ENCODE results near the gene RBFOX1.

The RBFOX1 gene

DNA sequence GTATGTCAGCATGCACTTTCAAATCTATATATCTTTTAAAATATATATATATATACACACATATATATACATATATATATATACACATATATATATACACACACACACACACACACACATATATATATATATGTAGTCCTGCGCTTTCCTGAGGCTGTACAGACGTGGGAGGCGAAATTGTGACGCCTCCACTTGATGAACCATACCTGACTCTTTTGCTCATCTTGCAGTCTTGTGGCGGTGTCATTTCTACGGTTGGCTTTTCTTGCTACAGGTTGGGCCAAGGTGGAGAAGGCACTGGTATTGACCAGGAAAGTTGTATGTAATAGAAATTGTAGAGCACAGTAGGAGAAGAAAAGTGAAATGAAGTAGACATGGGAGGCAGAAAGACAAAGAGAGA, 88.2 kb downstream of the RBFOX1 start:
- no peak for DNase-seq (ENCODE audit: low read depth)

DNA sequence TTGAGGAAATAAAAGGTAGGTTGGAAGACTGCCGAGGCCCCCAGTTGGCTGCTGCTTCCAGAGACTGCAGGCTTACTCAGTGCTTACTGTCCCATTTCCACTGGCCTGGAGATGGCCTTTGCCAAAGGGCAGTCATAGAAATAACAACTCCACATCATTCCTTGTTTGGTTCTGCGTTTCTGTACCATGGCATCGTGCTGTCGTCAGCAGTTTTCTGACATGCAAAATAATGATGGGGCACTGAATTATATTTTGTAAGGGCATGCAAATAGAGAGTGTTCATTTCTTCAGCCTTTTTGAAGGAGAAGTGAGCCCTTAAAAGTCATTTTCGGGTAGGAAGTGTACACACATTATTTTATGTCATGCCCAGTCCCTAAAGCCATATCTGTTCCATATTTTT, 88.9 kb downstream of the RBFOX1 start:
- no peak for DNase-seq (ENCODE audit: low read depth)

DNA sequence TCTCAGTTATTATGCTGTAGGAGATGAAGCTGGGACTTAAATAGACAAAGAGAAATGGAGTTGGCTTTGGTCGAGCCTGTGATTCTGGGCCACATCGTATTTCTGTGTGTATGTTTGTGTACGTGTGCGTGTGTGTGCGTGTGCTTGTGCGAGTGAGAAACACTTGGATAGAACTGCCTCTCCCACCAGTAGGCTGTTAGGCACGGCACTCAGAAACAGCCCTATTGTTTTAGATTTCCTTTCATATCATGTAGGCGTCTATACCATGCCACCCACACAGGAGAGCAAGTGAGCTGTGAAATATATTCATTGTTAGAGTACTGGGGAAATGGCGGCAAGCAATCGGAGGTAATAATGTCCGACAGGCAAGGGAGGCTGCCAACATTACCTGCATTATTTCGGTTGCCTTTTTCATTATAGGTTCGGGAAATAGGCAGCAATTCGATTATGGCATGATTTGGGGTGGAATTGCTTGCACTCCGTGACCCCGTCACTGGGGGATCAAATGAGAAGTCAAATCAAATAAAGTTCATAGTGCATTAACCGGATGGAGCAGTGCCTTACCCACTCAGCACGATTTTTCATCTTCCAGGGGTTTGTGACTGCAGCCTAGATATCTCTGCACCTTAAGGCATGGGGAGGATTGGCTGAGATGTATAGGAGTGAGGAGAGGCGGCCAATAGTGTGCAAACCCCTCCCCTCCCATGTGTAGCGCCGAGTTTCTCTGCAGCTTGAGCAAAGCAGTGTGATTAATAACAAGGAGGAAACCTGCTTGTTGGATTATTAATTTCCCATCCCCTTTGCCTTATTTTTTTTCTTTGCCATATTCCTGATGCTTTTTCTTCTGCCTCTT, 89.6 kb downstream of the RBFOX1 start:
- no peak for DNase-seq (ENCODE audit: low read depth)

DNA sequence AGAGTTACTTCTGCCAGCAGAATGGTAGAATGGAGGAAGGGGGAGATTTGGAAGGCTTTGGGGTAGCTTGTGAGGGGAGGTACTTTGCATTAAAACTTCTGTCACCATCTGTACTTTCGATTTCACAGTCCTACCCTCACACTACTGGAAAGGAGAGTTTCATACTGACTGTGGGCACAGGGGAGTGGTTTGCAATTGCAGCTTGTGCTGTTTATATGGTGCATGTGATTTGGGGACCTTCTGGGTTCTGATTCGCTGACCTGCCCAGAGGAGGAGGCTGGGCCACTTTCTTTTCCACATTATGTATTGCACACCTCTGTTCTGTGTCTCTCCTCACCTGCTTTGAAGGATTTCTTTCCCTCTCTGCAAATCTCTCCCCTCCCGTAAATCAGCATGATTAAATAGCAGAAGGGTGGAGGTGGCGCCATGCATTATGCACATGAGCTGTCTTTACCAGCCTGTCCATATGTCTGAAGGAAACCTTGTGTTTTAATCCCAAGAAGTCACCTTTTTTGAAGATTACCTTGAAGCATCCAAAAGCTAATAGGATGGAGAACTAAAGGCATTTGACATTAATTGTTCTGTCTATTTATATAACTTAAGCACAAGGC, 90.9 kb downstream of the RBFOX1 start:
- no peak for DNase-seq (ENCODE audit: low read depth)

DNA sequence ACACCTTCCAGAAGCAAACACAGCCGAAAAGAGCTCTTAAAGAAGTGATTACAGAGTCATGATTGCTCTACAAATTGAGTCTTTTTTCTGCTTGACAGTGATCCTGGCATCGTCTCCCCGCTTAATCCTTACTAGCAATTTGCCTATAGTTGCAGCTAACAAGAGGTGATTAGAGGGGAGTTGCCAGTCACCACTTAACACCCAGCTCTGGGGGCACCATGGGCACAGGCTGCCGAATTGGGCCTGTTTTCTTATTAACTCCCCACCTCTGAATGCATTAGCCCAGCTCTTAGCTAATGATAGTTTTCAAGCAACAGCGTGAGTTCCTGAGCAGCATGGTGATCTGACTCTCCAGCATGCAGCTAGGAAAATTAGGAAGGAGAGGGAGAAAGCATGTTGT, 93.5 kb downstream of the RBFOX1 start:
- DNase-seq (ENCODE audit: low read depth) = no peak

DNA sequence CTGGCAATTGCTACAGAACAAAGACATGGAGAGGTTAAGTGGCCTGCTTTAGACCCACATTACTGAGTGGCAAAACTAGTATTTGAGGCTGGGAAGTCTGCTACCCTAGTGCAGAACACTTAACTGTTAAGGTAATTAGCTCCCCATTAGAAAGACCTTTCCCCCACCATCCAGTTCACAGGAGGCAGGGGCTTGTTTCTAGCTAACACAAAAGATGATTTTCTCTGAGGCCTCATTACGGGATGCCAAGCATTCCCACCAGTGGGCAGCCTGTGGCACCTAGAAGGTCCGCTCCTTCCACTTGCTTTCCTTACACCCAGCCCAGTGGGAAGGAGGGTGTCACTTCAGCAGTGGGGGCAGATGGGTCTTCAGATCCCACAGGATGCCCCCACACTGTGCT, 99.1 kb downstream of the RBFOX1 start:
- DNase-seq (ENCODE audit: low read depth) = no peak

DNA sequence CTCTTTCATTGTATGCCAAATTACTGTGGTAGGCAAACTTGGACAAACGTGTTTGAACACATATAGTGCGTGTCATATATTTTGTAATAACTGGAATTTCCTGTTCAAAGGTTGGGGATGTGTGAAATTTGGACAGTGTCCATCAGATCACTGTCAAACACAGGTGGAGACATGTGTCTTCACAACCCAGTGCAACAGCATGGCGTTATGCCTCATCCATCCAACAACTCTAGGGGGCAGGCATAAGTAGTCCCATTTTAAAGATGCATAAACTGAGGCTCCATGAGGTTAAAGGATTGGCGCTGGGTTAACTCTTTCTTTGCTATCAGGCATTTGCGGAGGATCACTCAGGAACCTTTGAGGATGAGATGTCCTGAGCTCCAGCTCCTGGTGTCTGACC, 103.7 kb downstream of the RBFOX1 start:
- no peak for DNase-seq (ENCODE audit: low read depth)

DNA sequence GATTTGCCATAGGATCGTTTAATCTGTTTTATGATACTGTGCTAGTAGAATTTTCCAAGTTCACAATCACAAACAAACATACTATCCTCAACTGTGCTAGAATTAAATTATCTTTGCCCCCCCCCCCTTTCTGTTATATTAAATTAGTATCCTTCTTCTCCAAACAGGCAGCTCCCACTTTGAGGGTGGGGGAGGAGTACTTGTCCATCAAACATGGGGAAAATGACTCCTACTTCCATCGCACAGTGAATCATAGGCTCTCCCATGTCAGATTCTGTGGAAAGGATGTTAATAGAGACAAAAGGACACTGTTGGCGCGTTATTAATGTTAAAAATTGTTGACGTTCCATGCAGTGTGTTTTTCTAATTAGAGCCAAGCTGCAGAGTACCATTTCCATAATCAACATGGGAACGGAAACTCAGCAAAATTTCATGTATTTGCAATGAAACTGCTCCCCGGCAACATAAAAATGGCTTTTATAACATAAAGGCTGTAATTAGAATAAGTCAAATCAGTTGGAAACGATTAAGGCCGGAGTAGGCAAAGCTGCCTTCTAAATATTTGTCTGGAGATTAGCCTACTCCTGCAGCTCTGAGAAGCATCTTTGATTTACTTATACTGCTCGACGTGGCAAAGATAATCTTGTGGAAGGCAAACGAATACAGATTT, 104.6 kb downstream of the RBFOX1 start:
- DNase-seq (ENCODE audit: low read depth) = no peak

DNA sequence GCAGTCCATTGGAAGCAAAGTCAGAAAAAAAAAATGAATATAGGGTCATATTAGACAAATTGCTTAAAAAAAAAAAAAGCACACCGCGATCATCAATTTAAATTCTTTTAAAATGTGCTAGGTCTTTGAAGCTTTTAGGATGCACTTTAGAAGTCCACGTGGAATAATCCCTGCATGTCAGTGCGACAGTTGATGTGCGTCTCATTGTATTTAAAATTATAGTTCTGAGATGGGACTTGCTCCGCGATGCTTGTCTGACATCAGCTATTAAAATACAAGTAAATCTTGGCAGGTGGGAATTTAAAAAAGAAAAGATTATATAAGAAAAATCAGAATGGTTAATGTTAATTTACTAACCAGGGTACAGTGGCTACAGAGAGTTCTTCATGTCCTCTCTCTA, 105.2 kb downstream of the RBFOX1 start:
- DNase-seq (ENCODE audit: low read depth) = no peak

DNA sequence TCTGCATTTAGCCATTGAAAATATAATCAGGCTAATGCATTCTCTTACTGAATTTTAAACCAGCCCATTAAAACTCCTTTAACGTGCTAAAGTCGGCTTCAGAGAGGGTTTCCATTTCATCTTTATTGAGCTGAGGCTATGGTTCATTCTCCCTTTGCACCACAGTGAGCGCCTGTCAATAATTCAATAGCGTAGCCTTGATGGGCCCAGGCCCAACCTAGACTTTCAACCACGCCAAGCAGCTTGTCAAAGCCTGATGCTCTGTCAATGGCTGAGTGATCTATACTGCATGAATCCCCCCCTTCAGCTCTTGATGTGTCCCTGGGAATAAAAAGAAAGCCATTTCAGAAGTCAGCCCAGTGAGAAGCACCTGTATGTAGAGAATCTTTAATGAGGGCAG, 106.0 kb downstream of the RBFOX1 start:
- DNase-seq (ENCODE audit: low read depth) = no peak

DNA sequence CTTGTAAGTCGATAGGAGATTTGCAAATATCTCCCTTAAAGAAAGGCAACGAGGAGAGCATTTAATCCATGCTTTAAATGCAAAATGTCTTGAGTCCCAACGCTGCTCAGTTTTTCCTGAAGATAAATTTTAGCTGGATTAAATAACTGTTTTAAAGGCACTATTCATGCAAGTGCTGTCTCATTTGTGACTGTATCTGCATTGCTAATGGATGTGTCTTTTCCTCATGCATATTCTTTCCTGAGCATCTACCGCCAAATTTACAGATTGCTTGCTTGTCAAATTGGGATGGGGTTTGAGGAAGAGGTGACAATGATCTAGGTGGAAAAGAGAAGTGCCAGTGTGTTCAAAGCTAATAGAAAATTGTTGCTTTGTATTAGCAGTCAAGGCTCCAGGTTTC, 106.9 kb downstream of the RBFOX1 start:
- DNase-seq (ENCODE audit: low read depth) = no peak

DNA sequence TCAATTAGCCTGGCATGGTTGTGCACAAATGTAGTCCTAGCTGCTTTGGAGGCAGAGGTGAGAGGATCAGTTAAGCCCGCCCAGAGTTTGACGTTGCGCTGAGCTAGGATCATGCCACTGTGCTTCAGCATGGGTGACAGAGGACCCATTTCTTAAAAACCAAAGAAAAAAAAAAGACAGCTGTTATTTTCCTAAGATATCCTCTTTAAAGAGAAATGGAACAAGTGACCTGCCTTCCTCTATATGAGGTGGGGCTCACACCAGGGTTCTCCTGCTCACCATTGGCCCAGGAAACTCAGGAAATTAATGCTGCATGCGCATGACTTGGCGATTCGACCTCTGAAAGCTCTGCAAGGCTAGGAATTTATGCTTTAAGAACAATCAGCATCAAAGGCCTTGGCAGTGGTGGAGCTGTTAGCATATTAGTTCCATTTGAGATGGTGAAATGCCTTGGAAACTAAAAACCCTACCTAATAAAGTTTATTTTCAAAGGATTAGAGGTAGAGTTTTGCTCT, 108.3 kb downstream of the RBFOX1 start:
- no peak for DNase-seq (ENCODE audit: low read depth)

DNA sequence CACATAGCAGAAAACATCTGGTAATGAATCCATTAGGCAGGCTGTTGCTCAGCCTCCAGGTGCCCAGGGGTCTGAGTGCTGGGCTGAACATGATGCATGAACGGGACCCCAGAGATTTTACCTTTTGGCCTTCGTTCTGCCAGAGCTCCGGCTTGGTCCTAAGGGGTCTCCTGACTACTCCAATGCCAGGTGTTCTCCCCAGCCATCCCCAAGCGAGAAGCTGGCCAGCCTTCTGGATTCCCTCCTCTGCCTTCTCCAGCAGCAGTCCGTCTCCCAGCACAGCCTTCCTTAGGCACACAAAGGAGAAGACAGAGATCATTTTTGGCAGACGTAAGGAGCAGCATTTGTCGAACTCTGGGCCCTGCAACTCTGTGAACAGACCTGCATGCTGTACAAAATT, 109.4 kb downstream of the RBFOX1 start:
- no peak for DNase-seq (ENCODE audit: low read depth)

DNA sequence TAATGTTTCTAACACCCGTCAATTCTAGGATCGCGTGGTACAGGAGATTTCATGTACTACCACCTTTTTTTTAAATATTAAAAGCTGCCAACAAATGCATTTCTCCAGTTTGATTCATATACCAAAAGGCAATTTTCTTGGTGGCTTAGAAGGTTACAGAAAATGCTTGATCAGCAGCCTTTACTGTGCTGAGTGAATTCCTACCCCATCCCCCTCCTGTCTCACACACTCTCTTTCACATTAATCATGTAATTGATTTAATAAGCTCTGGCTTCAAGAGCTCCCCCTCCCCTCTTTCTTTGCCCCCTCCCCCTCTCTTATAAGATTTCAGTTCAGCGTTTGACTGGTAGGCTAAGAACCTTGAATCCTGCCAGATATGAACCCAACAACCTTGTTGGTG, 110.5 kb downstream of the RBFOX1 start:
- DNase-seq (ENCODE audit: low read depth) = no peak

DNA sequence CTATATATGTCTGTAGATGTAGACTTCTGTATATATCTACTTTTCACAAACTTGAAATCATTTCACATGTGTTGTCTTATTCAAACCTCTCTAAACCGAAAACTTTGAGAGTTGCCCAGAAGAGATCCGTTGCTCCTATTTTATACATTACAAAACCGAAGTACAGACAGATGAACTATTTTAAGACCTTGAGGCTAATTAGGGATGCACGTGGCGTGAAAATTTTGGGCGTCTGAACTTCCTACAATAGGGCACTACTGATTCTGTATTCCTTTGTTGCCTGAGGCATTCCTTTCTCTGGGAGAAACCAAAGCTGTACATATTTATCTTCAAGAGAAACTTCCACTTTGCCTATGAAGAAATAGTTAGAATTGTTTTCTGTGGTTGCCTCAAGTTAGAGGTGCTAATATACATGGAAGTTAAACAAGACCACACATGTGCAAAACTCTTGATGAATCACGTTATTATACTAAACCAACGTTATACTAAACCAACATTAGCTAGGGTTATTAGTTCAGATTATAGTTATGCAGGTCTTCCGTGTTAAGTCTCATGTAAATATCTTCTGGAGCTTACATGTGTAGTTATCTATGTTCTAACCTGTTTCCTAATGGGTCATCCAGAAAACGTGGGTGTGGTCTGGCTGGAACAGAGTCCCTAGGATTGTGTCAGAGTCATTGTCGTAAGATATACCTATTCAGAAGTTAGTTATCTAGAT, 111.2 kb downstream of the RBFOX1 start:
- DNase-seq (ENCODE audit: low read depth) = no peak

DNA sequence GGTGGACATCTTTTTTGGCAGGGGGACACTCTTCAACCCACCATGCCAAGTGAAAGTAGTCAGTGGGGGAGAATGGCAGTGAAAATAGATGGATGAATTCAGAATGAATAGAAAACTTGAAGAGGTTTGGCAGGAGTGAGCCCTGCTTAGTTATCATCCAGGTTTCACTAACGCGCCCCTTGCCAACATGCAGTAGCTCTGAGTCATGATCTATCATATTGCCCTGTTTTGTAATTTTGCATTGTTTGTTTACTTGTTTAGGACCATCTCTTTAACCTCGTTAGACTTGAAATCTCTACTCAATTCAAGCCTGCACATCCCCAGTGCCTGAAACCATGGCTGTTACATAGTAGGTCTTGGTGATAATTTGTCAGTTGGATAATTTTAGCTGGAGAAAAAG, 116.7 kb downstream of the RBFOX1 start:
- DNase-seq (ENCODE audit: low read depth) = no peak

DNA sequence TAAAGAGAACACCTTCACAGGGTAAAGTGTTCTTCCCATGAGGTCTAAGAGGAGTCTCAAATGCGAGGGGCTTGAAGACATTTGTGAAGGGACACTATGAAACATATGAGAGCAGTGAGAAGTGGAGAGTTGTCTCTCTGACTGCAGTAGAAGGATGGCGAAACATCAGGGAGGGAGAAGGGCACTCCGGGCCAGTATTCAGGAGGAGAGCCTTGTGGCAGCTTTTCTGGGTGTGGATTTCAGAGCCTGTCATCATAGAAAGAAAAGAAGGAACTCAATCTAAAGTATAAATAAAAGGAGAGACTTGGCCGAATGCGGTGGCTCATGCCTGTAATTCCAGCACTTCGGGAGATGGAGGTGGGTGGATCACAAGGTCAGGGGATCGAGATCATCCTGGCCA, 117.2 kb downstream of the RBFOX1 start:
- DNase-seq (ENCODE audit: low read depth) = no peak

DNA sequence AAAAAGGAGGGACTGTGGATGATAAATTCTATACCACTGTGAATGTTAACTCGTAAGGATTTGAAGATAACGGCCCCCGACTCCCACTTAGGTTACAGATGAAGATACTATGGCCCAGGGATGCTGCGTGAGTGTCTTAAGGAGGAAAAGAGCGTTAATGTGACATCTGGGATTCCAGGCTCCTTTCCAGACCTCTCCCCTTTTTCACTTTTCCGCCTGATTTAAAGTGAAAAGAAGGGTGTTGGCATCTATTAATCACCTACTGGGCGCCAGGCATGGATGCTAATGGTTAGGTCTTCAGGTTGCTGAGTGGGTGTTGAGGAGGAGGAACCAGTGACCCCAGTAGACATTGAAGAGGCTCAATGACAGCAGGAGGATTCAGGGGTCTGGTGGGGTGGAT, 117.8 kb downstream of the RBFOX1 start:
- no peak for DNase-seq (ENCODE audit: low read depth)

DNA sequence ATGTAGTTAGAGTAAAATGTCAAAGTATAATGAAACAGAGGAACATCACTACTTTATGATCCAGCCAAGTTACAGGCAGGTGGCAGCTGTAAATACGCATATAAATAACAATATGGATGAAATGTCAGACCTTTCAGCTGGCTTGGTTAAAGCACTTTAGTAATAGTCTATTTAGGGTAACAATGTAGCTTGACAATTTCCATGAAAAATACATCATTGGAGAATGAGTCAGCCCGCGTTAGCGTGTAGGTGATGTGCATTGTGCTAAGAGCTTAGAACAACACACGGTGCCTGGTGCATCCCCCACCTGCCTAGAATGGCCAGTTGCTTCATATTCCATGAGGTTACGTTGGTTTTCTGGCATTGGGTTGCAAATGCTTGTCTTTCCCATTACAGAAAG, 119.4 kb downstream of the RBFOX1 start:
- DNase-seq (ENCODE audit: low read depth) = no peak

DNA sequence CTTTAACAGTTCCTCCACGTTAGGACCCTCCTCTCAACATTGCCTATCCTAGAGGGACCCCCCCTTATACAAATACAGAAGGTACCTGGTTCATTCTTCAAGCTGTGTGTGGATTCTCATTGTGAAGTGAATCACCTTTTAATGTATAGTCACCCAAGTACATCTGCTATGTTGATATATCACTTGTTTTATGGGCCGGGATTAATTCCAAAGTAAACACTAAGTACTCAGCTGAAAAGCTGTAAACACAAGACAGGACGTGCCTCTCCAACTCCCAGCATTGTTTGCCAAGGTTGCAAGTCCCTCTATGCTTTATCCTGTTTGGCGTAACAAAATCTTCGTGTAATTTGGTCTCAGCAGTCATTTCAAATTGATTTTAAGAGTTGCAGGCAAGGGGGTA, 123.6 kb downstream of the RBFOX1 start:
- DNase-seq (ENCODE audit: low read depth) = no peak

DNA sequence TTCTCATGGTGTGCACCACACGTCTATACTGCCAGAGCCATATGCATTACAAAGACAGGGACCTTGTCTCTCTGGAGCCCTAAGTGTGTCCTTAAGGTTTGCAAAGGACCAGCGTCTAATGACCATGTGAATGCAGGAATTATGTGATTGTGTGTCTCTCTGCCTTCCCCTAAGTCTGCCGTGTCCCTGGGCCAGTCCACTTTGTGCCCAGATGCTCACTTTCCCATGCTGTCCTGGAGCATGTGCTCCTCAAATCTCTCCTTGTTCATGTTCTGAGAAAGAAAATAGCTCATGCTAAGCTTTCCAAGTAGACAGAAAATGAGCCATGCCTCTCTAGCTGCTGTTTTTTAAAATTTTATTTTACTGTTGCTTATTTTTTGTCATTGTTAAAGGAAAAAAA, 125.5 kb downstream of the RBFOX1 start:
- DNase-seq (ENCODE audit: low read depth) = no peak

DNA sequence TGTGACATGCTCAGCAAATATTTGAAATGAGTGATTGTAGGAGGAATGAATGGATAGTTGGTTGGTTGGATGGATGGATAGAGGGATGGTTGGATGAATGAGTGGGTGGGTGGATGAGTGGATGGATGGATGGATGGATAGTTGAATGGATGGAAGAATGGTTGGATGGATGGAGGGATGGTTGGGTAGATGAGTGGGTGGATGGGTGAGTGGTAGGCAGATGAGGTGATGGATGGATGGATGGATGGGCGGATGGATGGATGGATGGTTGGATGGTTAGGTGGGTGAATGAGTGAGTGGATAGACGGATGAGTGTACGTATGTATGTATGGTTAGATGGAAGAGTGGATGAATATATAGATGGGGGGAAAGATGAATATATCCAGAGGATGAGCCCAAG, 137.7 kb downstream of the RBFOX1 start:
- DNase-seq (ENCODE audit: low read depth) = no peak

DNA sequence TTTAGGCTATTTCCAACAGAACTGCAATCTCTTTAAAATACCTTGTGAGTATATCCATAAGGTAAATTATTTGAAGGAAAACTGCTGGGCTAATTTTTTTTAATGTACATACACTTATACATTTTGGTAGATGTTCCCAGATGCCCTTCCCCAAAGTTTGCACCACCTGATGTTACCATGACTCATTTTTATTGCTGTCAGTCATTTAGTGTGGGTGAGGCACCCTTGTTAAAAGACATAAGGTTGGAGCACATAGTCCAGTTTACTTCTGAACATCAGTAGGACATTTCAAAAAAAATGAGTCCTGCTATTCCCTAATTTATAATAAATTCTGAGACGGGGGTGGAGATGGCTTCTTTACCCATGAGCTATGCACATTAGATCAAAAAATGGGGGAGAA, 138.6 kb downstream of the RBFOX1 start:
- DNase-seq (ENCODE audit: low read depth) = no peak
